HepG2 (cell line): ENCODE results near the gene ZNF367. TPM values are rescaled to one million over a fixed set of nuclear protein-coding genes. Genes with fewer than 3 reads are reported as not detected.

Experiments used
- AKAP8 ChIP-seq: sonication (generic); formaldehyde crosslinking; IDR thresholded peaks from 2 replicates; pipeline ENCODE4 v1.5.1; 2020; ENCODE audit warnings: mild to moderate bottlenecking, missing genetic modification reagents
- ATF3 ChIP-seq: sonication (generic); formaldehyde crosslinking; IDR thresholded peaks from 2 replicates; pipeline ENCODE4 v1.4.0; 2020; ENCODE audit warnings: missing genetic modification reagents
- CERS6 ChIP-seq: sonication (generic); formaldehyde crosslinking; IDR thresholded peaks from 2 replicates; pipeline ENCODE4 v1.5.0; 2020; ENCODE audit warnings: missing genetic modification reagents
- EEA1 ChIP-seq: sonication (generic); formaldehyde crosslinking; IDR thresholded peaks from 2 replicates; pipeline ENCODE4 v1.5.1; 2020; ENCODE audit warnings: mild to moderate bottlenecking, missing genetic modification reagents, borderline replicate concordance
- ERF ChIP-seq: IDR thresholded peaks from 2 replicates; pipeline ENCODE4 v1.6.1; 2018; ENCODE audit warnings: missing biosample characterization, missing genetic modification reagents
- FOXC1 ChIP-seq: sonication (generic); formaldehyde crosslinking; IDR thresholded peaks from 2 replicates; pipeline ENCODE4 v1.8.0; 2022; ENCODE audit warnings: mild to moderate bottlenecking, missing genetic modification reagents, borderline replicate concordance
- FOXK2 ChIP-seq: fragments of 450-650 bp; IDR thresholded peaks from 2 replicates; pipeline ENCODE4 v1.6.1; 2016
- HNF1B ChIP-seq: sonication (generic); formaldehyde crosslinking; IDR thresholded peaks from 2 replicates; pipeline ENCODE4 v1.5.1; 2020; ENCODE audit warnings: mild to moderate bottlenecking, moderate library complexity, missing genetic modification reagents
- HNRNPL ChIP-seq: fragments of 200-400 bp; formaldehyde crosslinking; IDR thresholded peaks from 2 replicates; pipeline ENCODE4 v1.6.1; 2017; ENCODE audit warnings: mild to moderate bottlenecking, low read depth, low read length
- MIER2 ChIP-seq: IDR thresholded peaks from 2 replicates; pipeline ENCODE4 v1.6.1; 2016; ENCODE audit warnings: missing biosample characterization, missing genetic modification reagents
- MTF2 ChIP-seq: sonication (generic); formaldehyde crosslinking; IDR thresholded peaks from 2 replicates; pipeline ENCODE4 v1.5.0; 2020; ENCODE audit warnings: missing genetic modification reagents, borderline replicate concordance
- NBN ChIP-seq: fragments of 450-650 bp; conservative IDR thresholded peaks from 2 replicates; pipeline ENCODE4 v1.6.1; 2017
- PITX1 ChIP-seq: sonication (generic); formaldehyde crosslinking; IDR thresholded peaks from 2 replicates; pipeline ENCODE4 v1.5.1; 2020; ENCODE audit warnings: mild to moderate bottlenecking, missing genetic modification reagents
- SMC3 ChIP-seq: IDR thresholded peaks from 2 replicates; pipeline ENCODE4 v1.6.1; 2011; ENCODE audit warnings: low read length, improper control_type of control experiment
- SNAPC2 ChIP-seq: sonication (generic); formaldehyde crosslinking; IDR thresholded peaks from 2 replicates; pipeline ENCODE4 v1.8.1; 2022; ENCODE audit warnings: mild to moderate bottlenecking, missing genetic modification reagents
- TGIF2 ChIP-seq: IDR thresholded peaks from 2 replicates; pipeline ENCODE4 v1.6.1; 2016; ENCODE audit warnings: control low read depth, missing compliant biosample characterization
- THAP11 ChIP-seq: IDR thresholded peaks from 2 replicates; pipeline ENCODE4 v1.6.1; 2016; ENCODE audit warnings: missing biosample characterization, missing genetic modification reagents
- WIZ ChIP-seq: sonication (generic); formaldehyde crosslinking; IDR thresholded peaks from 2 replicates; pipeline ENCODE4 v1.5.1; 2020; ENCODE audit warnings: mild to moderate bottlenecking, missing genetic modification reagents
- ZNF138 ChIP-seq: sonication (generic); formaldehyde crosslinking; IDR thresholded peaks from 2 replicates; pipeline ENCODE4 v1.5.0; 2020; ENCODE audit warnings: mild to moderate bottlenecking, low read depth, missing genetic modification reagents
- ZNF234 ChIP-seq: sonication (generic); formaldehyde crosslinking; conservative IDR thresholded peaks from 2 replicates; pipeline ENCODE4 v1.5.1; 2020; ENCODE audit warnings: mild to moderate bottlenecking, missing genetic modification reagents
- ZNF563 ChIP-seq: sonication (generic); formaldehyde crosslinking; IDR thresholded peaks from 2 replicates; pipeline ENCODE4 v1.8.0; 2022; ENCODE audit warnings: mild to moderate bottlenecking, moderate library complexity, missing genetic modification reagents
- ZNF614 ChIP-seq: IDR thresholded peaks from 2 replicates; pipeline ENCODE4 v1.6.1; 2018; ENCODE audit warnings: missing biosample characterization, missing genetic modification reagents, inconsistent platforms, borderline replicate concordance
- polyA plus RNA-seq, 8 experiments: library from polyadenylated mRNA; depleted of rRNA in 3 of 8; stranded (reverse) in 7 of 8; unstranded in 1 of 8; fragments of >200 nt; fragmentation: Illumina TruSeq in 4 of 8; extraction: Trizol in 4 of 8; gene quantifications; 2 replicates each; pipeline versions ENCODE4 v1.2.1 to v1.2.3, GENCODE V29; 2011 to 2016; ENCODE audit warnings: low read depth in 4 of 8, missing spikeins in 1 of 8, mixed read lengths in 1 of 8; ENCODE audit not compliant: insufficient read depth in 1 of 8
- total RNA-seq, 5 experiments: library from RNA; depleted of rRNA; stranded (reverse); fragments of >200 nt; fragmentation: Illumina TruSeq; extraction: Trizol; gene quantifications; 2 replicates each; pipeline ENCODE4 v1.2.3, GENCODE V29; 2016; ENCODE audit warnings: low read depth in 1 of 5
- TF ChIP-seq, protein P1 (sequence below): sonication (generic); formaldehyde crosslinking; IDR thresholded peaks from 2 replicates; pipeline ENCODE4 v1.5.0; 2020; ENCODE audit warnings: missing genetic modification reagents, mild to moderate bottlenecking, borderline replicate concordance
- TF ChIP-seq, protein P2 (sequence below): sonication (generic); formaldehyde crosslinking; conservative IDR thresholded peaks from 2 replicates; pipeline ENCODE4 v1.8.0; 2022; ENCODE audit warnings: mild to moderate bottlenecking, moderate library complexity, missing genetic modification reagents
- TF ChIP-seq, protein P3 (sequence below): sonication (generic); formaldehyde crosslinking; IDR thresholded peaks from 2 replicates; pipeline ENCODE4 v1.4.0; 2020; ENCODE audit warnings: missing genetic modification reagents

The ZNF367 gene
- total and polyA plus RNA-seq, 2 of the 13 experiments (the other 11 are each of a cell fraction or from before 2014, with no cell fraction given), result 2.9 to 7.7 TPM

DNA sequence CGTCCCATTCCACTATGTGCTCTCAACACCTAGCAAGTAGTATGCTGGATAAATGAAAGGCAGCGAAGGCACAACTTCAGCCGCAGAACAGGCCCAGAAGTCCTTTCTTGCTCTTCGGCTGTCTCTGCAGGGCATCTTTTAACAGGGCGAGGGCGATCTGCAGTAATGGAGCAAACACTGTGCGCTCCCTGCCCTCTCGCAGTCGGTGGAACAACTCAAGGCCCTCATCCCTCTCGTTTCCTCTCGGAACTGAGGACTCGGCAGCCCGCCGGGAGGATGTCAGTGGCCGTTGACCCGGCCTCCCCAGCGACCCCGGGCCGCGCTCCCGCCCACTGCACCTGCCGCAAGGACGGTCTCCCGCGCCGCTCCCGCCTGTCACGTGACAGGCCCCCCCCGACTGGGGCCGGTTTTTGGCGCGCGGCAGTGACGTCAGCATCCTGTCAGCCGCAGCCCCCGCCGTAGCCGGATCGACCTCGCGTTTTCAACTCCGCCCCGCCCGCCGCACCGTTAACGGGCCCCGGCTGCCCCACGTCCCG is 1.1 kb downstream of the ZNF367 start (continued):
- TF ChIP-seq, protein P1, sequence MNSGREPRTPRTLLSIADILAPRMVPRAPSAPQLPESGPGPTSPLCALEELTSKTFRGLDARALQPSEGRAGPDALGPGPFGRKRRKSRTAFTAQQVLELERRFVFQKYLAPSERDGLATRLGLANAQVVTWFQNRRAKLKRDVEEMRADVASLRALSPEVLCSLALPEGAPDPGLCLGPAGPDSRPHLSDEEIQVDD (CRISPR knock-in tag), result peak; percentile 44; the same call in 1 of the 2 replicates
- TF ChIP-seq PITX1 (peak; percentile 74), EEA1 (CRISPR knock-in tag) (no peak; the same call in 1 of the 2 replicates), MTF2 (CRISPR knock-in tag) (0 out of 2 replicates have a peak, but pooled peaks have one; percentile 49), TGIF2 (no peak; the same call in 1 of the 2 replicates), ERF (CRISPR knock-in tag) (peak; percentile 89; the same call in 1 of the 2 replicates), FOXC1 (CRISPR knock-in tag) (peak; percentile 88), ZNF138 (CRISPR knock-in tag) (peak; percentile 66; the same call in 1 of the 2 replicates), FOXK2 (no peak), THAP11 (peak; percentile 86), WIZ (CRISPR knock-in tag) (no peak), ATF3 (CRISPR knock-in tag) (peak; percentile 78), HNF1B (CRISPR knock-in tag) (peak; percentile 83), SMC3 (no peak), NBN (no peak), ZNF614 (CRISPR knock-in tag) (peak; percentile 53; the same call in 1 of the 2 replicates), MIER2 (CRISPR knock-in tag) (no peak), SNAPC2 (no peak), ZNF563 (CRISPR knock-in tag) (0 out of 2 replicates have a peak, but pooled peaks have one; percentile 47), HNRNPL (no peak), AKAP8 (CRISPR knock-in tag) (peak; percentile 73), CERS6 (CRISPR knock-in tag) (no peak), ZNF234 (CRISPR knock-in tag) (no peak)
- TF ChIP-seq, protein P2, sequence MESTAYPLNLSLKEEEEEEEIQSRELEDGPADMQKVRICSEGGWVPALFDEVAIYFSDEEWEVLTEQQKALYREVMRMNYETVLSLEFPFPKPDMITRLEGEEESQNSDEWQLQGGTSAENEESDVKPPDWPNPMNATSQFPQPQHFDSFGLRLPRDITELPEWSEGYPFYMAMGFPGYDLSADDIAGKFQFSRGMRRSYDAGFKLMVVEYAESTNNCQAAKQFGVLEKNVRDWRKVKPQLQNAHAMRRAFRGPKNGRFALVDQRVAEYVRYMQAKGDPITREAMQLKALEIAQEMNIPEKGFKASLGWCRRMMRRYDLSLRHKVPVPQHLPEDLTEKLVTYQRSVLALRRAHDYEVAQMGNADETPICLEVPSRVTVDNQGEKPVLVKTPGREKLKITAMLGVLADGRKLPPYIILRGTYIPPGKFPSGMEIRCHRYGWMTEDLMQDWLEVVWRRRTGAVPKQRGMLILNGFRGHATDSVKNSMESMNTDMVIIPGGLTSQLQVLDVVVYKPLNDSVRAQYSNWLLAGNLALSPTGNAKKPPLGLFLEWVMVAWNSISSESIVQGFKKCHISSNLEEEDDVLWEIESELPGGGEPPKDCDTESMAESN (CRISPR knock-in tag), result peak; percentile 91
- TF ChIP-seq, protein P3, sequence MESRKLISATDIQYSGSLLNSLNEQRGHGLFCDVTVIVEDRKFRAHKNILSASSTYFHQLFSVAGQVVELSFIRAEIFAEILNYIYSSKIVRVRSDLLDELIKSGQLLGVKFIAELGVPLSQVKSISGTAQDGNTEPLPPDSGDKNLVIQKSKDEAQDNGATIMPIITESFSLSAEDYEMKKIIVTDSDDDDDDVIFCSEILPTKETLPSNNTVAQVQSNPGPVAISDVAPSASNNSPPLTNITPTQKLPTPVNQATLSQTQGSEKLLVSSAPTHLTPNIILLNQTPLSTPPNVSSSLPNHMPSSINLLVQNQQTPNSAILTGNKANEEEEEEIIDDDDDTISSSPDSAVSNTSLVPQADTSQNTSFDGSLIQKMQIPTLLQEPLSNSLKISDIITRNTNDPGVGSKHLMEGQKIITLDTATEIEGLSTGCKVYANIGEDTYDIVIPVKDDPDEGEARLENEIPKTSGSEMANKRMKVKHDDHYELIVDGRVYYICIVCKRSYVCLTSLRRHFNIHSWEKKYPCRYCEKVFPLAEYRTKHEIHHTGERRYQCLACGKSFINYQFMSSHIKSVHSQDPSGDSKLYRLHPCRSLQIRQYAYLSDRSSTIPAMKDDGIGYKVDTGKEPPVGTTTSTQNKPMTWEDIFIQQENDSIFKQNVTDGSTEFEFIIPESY (CRISPR knock-in tag), result 0 out of 2 replicates have a peak, but pooled peaks have one; percentile 34
